Ammon's horn (tissue), 1 donor: ENCODE data around the gene GRID1.
"Not testable (repeated sequence)": the region's sequence is repeated elsewhere in the genome, so short reads cannot be mapped to it uniquely, and the experiment has no call there.

Experiments
- DNase-seq: peaks from one replicate; pipeline ENCODE4 v3.0.0-alpha.2; 2016; ENCODE audit warnings: low spot score

The GRID1 gene

DNA sequence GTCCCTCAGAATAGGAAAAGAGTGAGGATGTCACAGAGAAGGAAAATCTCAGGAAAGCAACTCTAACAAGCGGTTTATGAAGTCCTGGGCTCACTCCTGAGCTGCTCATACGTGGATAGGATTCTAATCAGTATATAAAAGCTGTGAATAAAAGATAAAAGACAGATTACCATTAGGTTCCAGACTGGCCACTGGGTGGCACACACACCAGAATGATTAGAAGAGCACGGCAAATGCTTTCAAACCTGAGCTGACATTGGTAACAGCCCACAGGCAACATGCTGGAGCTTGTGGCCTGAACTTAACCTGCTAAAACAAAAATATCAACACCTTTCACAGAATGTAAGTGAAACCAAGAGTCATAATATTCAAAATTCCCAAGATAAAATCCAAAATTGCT, 370.8 kb downstream of the GRID1 start:
- peak; percentile 80 for DNase-seq

DNA sequence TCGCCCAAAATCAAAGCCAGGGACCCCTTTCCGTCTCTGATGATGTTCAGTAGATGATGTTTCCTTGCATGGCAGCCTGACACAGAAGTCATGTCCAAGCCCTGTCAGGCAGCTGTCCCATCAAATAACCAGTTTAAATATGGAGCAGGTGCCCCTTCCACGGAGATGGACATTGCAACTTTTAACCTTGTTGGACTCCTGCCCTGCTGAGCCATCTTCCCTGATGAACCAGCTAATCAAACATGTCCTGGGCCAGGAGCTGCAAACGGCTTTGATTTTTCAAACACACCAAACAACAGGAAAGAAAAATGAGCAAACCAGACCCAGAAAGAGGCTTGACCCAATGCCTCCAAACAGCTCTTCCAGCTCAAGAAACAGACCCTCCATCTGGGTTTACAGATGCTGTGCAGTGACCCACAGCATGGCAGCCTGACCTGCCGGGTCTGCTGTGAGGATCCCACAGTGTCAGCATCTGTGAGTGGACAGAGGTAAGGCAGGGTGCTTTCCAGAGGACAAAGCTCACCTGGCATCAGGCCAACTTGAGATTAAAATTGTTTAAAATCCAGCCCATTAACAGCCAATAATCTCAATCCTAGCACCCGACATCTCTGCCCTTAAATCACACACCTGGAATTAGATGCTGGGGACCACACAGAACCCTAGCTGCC, 372.6 kb downstream of the GRID1 start:
- no peak for DNase-seq

DNA sequence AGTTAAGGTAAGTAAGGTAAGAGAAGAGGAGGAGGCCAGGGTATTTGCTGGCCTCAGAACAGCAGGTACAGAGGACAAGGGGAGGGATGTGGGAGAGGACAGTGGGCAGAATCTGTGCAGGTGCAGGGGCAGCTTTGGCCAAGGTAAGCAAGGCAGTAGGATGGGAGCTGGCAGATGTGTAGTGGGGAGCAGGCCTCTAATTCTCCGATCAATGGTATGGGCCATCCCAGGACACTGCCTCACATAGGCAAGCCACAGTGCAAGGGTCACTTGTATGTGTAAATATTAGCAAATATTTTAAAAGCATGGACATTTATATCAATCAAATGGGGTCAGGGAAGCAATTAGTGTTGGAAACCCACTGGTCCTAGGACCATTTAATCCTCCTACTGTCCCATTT, 373.5 kb downstream of the GRID1 start:
- DNase-seq = no peak

DNA sequence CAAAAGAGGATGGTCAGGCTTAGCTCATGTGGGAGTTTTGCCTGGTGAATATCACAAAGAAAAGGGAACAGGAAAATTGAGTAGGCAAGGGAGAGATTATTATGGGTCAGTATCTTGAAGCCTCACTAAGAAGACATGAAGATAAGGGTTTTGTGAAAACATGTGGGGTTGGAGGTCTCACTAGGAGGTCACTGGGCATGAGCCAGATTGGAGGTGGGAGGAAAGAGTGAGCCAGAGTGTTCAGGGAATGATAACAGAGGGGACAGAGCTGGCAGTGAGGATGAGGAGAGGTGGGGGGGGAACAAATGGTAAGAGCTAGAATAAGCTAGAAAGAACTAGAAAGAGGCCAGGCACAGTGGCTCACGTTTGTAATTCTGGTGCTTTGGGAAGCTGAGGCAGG, 374.3 kb downstream of the GRID1 start:
- no peak for DNase-seq

DNA sequence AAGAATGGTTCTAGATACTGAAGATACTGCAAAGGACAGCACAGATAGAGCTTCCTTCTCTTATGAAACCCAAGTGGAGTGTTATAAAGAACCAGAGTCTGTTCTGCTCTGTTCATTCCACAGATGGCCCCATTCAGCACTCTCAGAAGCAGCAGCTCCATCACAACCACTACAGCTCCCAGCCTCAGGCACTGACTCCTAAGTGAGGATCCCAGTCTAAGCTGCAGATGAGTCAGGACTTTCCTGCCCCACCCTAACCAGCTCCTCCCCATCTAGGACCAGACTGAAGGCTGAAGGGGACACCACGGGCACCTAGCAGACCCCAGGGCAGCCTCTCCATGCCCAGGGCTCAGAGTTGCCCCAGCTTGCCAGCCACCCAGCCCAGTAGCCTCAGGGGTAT, 379.8 kb downstream of the GRID1 start:
- peak; percentile 39 for DNase-seq

DNA sequence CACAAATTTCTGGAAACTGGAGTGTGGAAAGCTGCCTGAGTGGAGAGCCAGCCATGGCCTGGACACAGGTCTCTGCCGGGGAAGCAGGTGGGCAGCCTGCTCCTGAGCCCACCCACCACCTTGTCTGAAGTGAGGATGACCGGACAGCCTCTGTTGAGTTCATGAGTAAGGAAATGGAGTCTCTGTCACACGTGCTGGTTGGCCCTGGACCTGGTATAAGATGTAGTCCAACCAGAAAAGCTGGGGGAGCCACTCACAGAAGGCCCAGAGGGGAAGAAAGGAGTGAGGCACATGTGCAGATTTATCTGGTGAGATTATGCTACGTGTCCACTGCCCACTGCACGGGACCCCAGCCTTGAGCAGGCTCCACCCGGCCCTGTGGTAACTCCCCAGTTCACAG, 383.5 kb downstream of the GRID1 start:
- DNase-seq = no peak

DNA sequence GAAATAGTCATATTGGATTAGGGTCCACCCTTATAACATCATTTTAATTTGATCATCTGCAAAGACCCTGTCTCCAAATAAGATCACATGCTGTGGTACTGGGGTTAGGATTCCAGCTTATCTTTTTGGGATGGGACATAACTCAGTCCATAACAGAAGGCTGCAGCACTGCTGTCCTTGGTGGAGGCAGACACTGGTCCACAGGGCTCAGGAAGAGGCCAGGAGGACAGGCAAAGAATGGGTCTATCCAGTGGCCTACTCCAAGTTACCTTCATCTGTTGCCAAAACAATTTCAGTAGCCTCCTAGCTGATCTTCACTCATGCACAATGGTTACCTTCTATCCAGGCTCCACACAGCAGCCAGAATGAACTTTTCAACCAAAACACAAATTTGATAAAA, 387.0 kb downstream of the GRID1 start:
- no peak for DNase-seq

DNA sequence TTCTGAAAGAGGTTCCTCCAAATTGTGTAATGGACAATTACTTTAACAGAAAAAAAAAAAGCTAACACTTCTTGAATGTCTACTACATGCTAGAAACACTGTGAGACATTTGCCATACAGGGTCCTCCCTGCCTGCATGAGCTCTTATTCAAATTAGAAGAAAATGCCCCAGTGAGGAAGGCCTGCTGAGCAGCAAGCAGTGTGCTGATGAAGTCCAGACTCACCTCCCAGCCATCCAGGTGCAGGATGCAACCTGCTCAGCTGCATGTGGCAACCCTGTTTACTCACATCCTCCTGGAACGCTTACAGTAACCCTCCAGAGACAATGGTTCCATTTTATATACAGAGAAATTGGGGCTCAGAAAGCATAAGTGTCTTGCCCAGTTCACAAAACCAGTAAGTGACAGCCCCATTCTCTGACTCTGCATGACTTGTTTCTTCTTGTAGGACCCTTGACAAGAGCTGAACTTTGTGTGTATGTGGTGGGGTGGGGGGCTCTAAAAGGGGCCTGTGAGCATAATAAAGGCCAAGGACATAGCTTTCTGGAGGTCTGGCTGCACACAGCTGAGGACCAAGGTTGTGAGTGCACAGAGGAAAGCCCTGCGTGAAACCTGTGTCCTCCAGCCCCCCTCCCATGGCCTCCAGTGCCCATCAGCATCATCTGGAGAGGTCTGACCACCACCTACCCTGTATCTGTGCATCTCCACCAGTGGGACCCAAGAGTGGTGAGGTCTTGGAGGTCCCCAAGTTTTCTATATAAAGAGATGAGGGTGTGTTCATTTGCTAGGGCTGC, 387.8 kb downstream of the GRID1 start:
- no peak for DNase-seq

DNA sequence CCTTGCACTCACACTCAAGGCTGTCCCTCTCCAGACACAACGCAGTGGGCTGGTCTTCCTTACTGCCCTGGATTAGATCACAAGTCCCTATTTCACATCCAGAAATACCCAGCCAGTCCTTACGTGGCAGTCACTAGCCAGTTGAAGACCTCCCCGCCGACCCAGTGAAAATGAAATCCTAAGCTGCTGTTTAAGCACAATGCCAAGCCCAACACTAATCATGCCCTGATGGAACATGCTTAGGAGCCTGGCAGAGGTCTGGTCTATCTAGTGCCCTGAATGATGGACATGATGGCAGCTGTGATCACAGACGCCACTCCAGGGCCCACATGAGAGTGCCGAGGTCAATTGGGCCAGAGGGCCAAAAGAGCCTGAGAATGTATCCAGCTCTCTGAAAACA, 389.0 kb downstream of the GRID1 start:
- DNase-seq = no peak

DNA sequence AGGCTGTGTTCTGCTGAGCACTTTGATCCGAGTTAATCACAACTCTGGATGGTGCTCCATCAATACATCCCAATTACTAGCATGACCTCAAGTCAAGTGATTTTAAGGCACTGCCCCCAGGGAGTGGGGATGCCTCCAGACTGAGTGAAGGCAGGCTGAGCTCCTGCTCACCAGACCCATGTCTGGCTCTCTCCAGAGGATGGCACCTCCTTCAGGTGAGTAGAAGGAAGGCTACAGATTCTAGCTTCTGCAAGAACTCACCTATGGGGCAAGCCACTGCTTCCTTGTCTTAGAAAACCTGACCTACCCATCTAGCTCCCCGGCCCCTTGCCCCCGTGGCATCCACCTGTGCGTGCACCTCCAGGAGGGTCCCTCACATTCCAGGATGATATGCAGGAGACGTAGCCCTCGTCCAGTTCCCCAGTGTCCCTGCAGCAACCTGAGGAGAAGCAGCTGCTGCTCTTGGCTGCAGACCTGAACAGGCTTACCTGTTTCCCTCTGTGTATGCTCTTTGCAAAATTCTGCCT, 390.3 kb downstream of the GRID1 start:
- DNase-seq = no peak

DNA sequence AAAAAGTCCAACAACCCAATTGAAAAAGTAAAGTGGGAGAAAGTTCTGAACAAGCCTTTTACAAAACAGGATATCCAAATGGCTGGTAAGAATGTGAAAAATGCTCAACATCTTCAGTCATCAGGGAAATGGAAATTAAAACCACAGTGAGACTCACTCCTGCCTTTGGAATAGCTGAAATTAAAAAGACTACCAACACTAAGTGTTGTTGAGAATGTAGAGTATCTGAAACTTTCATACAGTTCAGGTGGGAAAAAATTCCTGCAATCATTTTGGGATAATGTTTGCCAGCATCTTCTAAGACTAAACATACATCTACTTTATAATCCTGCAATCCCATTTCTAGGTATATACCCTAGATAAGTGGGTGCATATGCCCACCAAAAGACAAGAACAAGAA, 395.1 kb downstream of the GRID1 start:
- no peak for DNase-seq

DNA sequence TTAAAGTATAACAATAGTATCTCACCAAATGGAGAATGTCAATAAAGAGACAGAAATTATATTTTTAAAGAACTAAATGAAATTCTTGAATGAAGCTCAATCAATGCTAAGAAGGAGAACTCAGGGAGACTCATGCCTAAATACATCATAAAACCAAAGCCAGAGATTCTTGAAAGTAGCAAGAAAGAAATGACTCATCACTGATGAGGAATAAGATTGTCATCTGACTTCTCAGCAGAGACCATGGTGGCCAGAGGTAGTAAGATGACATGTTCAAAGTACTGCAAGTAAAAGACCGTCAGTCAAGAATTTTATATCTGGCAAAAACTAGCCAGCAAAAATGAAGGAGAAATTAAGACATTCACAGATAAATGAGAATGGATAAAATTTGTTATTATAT, 399.0 kb downstream of the GRID1 start:
- DNase-seq = no peak

DNA sequence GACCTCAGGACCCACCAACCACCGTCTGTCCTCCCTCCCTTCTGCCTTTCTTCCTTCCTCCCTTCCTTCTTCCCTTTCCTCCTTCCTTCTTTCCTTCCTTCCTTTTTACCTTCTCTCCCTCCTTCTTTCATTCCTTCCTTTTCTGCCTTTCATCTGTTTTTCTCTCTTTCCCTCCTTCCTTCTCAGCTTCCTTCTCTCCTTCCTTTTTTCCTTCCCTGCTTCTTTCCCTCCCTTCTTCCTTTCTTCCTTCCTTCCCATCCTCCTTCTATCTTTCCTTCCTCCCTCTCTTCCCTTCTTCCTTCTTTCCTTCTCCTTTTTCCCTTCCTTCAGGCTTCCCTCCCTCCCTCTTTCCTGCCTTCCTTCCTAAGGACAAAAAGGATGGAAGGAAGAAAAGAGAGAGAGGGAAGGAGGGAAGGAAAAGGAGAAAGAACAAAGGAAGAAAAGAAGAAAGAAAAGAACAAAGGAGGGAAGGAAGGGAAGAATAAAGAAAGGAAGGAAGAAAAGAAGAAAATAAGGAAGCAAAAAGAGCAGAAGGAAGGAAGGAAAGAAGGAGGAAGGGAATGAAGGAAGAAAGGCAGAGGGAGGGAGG, 405.0 kb downstream of the GRID1 start:
- no peak for DNase-seq

DNA sequence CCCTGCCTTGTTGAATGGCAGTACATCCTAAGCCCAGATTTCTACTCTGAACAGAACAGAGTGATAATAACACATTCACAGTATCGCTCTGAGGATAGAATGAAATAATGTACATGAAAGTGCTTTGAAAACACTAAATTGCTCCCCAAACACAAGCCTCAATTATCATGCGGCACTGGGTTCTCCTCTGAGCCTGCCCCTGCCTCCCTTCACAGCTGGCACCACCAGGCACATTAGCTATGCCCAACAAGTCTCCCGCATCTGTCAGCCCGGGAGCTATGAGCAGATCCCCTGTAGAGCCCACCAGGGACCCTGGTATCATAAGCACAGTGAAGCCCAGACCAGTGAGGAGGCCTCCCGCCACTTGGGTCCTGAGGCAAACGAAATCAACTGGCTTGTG, 405.5 kb downstream of the GRID1 start:
- peak; percentile 35 for DNase-seq

DNA sequence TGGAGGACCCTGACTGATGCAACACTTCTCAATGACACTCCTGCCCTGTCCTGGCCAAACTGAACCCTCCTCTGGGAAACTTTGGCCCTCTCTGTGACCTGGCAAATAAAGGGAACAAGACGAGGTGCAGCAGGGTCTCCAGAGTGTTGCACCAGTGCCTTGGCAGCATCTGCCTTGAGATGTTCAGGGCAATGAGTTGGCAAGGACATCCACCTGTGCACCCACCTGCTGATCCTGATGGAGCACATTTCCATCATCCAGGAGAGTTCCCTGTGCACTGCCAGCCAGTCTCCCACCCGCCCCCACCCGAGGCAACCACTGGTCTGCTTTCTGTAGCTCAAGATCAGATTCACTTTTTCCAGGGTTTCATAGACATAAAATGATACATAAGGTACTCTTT, 407.4 kb downstream of the GRID1 start:
- DNase-seq = no peak

DNA sequence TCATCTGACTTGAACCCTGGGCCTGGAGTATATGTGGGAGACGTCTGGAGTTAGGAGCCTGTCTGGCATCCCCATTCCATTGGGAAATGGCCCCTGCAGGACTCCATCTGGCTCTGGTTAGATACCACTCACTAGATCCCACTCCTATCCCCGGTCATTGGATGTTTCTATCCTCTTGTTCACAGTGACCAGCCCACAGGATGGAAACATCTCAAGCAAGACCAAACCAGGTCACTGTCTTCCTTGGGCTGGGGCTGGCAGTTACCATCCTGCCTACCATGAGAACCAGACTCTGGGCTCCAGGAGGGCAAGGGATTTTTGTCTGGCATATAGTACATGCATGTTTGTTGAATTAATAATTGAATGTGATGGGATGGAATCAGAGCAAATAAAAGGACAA, 415.7 kb downstream of the GRID1 start:
- DNase-seq = no peak

DNA sequence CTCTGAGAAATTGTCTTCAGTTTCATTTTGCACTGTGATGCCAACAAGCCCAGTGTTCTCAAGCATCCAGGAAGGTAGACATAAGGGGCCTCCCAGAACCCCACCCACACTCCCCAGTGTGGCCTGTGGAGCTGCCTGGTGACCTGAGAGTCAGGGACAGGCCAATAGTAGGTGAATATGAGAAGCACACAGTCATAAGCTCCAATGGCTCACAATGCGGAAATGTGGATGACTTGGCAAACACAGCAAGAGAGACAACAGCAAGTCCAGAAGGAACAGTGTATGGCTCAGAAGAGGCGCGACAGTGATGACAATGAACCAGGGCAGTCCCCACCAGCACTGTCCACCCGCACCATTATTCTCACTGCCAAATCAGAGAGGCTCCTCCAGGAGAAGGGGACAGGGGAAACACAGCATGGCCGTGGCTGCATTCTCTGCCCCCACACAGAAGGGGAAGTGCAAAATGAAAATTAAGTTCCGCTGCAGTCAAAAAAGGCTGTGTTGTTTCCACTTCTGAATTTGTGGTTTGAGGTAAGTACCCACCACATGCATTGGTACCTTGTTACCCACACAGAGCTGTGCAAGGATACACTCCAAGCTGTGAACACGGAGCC, 419.8 kb downstream of the GRID1 start:
- DNase-seq = no peak

DNA sequence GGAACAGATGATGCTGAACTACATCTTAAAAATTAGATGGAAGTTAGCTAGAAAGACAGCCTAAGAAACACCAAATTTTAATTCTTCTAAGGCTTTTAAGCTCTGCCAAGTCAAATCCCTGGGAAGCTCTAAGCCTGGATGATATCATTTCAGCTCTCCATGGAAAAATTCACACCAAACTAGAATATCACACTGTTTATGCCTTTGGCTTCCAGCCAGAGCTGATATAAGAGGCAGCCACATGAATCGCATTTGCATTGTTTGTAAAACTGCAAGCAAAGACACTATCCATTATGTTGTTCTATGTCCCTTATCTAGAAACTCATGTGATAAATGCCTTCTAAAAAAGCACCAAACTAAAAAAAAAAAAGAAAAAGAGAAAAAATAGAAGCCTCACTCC, 430.4 kb downstream of the GRID1 start:
- peak; percentile 16 for DNase-seq

DNA sequence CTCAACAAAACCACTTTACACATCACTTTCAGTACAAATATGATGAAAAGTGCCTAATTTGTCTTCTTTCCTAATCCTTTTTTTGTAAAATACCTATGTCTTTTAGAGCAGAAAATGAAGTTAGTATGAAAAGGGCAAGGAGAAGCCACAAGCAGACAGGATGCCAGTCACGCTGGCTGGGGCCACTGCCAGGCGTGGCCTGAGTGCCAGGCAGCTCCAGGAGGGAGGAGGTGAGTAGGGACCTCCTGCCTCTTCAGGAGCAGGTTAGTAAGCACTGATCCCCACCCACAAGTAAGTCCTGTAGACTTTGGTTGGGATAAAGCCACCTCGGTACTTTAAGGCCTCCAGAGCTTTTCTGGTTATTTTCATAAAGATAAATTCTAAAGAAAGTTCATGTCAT, 432.0 kb downstream of the GRID1 start:
- DNase-seq = no peak

DNA sequence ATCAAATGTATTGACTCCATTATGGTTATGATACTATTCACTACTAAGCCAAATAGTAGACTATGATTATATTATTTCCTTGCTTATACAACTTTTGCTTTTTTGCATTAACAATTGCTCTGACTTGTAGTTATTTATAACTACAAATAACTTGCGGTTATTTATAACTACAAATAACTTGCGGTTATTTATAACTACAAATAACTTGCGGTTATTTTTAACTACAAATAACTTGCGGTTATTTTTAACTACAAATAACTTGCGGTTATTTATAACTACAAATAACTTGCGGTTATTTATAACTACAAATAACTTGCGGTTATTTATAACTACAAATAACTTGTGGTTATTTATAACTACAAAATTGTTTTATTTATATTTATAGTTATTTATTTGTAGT, 436.6 kb downstream of the GRID1 start:
- not testable (repeated sequence) for DNase-seq

DNA sequence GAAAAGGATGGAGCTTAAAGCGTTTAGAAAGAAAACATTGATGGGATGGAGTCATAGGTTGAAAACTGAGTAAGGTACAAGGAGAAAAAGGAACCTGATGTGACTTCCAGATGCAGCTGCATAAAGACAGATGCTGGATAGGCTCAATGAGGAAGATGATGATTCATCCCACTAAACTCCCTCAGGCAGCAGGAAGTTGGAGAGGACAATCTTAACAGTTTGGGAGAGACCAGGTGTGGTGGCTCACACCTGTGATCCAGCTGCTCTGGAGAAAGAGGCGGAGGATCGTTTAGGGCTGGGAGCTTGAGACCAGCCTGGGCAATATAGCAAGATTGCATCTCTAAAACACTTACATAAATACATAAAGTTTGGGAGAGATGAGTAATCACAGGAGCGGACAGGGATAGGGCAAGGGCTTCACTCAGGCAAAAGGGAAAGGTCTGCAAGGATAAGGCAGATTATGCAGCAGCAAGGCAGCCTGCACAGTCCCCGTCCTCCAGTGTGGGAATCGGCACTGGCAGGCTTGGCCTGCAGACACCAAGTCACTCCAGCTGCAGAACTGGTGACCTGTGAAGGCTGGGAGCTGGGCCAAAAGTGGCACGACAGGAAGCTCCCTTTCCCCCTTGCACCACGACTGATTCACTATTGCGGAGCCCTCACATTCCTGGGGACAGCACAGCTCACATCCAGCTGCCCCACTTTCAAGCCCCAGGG, 438.5 kb downstream of the GRID1 start:
- peak; percentile 45 for DNase-seq

DNA sequence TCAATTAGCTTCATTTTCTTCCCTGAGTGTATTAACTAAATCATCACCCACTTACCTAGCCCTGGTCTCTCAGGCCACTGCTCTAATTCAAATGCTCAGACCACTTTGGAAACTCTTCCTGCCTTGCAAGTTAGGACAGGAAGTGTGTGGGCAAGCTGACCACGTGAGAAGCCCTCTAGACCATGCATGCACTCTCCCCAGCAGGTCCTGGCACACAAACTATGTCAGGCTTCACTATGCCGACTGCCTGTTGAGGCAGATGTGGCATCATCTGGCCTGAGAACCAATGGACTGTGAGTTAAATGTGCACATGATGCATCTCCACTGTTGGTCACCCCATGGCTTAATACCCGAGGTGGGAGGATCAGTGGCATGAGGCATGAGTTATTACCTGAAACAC, 439.6 kb downstream of the GRID1 start:
- DNase-seq = no peak
